GM10266 (cell line): ENCODE measurements around the gene XYLT1.
A peak's percentile ranks its signal among the peaks of the same experiment; 100 is the strongest.

Experiments used
- DNase-seq: peaks from one replicate; pipeline ENCODE4 v3.0.0; 2012; ENCODE audit errors: extremely low spot score
- TF ChIP-seq, protein P1 (sequence below): IDR thresholded peaks from 2 replicates; pipeline ENCODE4 v1.5.1; 2012; ENCODE audit warnings: mild to moderate bottlenecking, low read depth; ENCODE audit not compliant: control insufficient read depth, insufficient read depth; ENCODE audit errors: missing control alignments

XYLT1 gene

GRCh38 chr16:17380613-17381012 is 90.1 kb downstream of the XYLT1 start:
- no peak for DNase-seq
- TF ChIP-seq, protein P1, sequence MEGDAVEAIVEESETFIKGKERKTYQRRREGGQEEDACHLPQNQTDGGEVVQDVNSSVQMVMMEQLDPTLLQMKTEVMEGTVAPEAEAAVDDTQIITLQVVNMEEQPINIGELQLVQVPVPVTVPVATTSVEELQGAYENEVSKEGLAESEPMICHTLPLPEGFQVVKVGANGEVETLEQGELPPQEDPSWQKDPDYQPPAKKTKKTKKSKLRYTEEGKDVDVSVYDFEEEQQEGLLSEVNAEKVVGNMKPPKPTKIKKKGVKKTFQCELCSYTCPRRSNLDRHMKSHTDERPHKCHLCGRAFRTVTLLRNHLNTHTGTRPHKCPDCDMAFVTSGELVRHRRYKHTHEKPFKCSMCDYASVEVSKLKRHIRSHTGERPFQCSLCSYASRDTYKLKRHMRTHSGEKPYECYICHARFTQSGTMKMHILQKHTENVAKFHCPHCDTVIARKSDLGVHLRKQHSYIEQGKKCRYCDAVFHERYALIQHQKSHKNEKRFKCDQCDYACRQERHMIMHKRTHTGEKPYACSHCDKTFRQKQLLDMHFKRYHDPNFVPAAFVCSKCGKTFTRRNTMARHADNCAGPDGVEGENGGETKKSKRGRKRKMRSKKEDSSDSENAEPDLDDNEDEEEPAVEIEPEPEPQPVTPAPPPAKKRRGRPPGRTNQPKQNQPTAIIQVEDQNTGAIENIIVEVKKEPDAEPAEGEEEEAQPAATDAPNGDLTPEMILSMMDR = no peak

DNA sequence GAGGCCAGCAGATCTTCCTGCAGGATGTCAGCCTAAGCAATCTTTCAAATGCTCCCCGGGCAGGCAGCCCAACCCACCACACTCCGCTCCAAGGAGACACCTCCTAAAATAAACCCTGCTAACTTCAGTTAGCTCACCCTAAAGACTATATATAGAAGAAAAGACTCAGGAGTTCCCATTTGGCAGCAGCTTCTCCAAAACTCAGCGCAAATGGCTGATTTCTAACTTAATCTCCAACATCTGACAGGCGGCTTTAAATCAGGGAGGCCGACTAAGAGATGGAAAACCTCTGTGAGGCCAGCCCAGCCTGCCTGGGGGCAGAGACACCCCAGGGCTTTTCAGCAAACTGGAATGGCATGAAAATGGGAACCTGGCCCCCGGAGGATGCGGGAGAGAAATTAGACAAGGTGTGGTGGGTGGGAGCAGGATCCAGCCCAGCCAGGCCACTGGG is 91.6 kb downstream of the XYLT1 start:
- DNase-seq = no peak
- TF ChIP-seq, protein P1 = no peak

DNA sequence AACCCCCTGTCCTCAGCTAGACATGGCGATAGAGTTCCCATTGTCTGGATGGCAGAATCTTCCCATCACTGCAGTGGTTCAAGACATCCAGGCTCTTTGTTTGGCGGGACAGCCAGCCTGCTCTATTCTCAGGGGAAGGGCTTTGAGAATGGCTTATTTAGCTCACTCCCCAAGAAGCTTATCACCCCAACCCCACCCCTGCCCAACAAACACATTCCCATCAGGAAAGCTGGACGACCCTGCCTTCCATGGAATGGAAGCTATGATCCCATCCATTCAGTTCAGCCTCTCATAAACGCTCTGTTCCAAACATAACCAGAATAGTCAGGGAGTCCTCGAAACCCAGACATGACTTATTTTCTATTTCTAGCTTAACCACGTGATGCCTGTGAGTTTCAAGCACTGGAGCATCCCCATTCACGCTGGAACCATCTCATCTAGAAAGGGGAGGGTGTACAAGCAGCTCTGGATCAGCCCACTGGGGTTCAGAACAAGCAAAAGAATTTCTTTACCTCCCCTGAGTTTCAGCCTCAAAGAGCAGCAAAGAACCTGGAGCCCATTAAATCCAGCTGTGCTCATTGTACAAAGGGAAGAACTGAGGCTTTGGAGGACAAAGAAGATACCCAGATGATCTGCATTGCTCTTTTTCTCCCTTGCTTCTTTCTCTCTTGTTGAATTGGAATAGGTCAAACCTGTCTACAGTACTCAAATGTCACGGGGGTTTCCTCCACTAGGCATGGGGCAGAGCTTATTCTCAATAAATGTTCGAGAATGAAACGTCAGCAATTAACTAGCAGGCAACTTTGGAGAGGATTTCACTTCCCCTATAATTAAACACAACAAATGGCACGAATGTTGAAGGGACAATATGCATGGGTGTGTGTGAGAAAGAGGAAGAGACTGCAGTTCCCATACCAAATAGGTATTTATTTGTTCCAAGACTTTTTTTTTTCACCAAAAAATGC is 93.1 kb downstream of the XYLT1 start:
- TF ChIP-seq, protein P1 = no peak
- peak; percentile 49 for DNase-seq

DNA sequence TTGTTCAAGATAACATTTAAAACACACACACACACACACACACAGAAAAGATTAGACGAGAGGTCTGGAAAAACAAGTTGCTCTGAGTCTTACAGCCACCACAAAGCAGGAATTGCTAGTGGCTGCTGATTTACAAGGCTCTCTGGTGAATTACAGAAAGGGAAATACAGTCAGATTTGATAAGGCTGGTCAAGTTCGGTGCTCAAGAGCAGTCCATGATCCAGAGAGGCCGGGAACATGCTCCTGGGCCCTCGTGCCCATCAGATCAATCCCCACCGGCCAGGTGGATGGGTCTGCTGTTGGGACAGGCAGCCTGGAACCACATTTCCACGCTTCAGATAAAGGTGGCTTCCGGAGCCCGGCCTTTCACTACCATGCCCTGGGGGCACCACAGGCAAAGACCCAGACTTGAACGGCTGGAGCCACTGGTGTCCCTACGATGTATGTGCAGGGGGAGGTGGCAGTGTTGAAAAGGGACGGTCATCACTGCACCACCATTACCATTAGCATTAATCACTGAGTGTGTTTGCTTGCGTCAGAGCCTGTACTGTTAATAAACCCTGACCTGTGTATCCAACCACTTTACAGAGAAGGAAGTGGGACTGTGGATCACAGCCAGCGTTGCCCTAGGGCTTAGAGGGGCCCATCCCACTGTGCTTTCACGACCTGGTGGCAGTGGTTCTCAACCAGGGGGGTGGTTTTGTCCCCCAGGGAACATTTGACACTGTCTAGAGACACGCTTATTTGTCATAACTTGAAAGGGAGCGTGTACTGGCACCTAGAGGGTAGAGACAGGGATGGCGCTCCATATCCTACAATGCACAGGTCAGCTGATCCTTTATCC is 95.1 kb downstream of the XYLT1 start:
- TF ChIP-seq, protein P1 = peak; percentile 9
- DNase-seq = no peak

DNA sequence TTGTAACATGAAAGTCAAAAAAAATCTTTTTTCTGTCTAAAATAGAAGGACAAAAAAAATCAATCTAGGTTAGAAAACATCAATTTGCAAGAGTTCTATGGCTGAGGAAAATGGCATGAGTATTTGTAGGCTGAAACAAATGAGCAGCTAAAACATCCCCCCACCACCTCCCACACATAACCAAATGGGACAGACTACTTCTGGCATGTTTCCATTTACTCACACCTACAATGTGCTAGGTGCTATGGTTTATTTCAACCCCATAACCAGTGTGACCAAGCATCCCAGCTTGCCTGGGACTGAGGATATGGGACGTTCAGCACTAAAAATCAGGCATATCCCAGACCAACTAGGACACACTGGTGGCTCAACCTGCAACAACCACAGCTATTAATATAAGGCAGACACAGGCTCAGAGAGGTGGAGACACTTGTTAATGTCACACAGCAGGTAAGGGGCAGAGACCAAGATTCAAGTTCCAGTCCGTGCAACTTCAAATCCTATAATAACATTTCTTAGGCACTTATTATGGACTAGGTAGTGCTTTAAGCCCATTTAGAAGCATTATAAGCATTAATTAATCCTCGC is 96.0 kb downstream of the XYLT1 start:
- DNase-seq = peak; percentile 36
- TF ChIP-seq, protein P1 = no peak

GRCh38 chr16:17373533-17373932 is 97.2 kb downstream of the XYLT1 start:
- DNase-seq = no peak
- TF ChIP-seq, protein P1 = no peak
